Cardiac muscle cell (in vitro differentiated cells and primary cell): ENCODE results near the gene PPP1R14D. TPM values are rescaled to one million over a fixed set of nuclear protein-coding genes. Genes with fewer than 3 reads are reported as not detected.
"Not testable (repeated sequence)": the region's sequence is repeated elsewhere in the genome, so short reads cannot be mapped to it uniquely, and the experiment has no call there.

Experiments
- DNase-seq, 2 donors: peaks; one replicate each; pipeline versions ENCODE4 v3.0.0 to v3.0.0-alpha.2; 2010 to 2017; ENCODE audit warnings: low read depth in 1 of 2, low spot score in 1 of 2
- H3K27ac ChIP-seq: fragments of 200-600 bp; sonication (generic); 2 replicates; pipeline ENCODE4 v1.5.1; 2016
- H3K27me3 ChIP-seq: fragments of 200-600 bp; sonication (generic); 2 replicates; pipeline ENCODE4 v1.6.0; 2016; ENCODE audit warnings: control low read depth
- H3K36me3 ChIP-seq: fragments of 200-600 bp; sonication (generic); 2 replicates; pipeline ENCODE4 v1.5.1; 2016; ENCODE audit warnings: control low read depth
- H3K4me1 ChIP-seq: fragments of 200-600 bp; sonication (generic); 2 replicates; pipeline ENCODE4 v1.8.1; 2017; ENCODE audit warnings: low read depth, mild to moderate bottlenecking, mixed run types
- H3K4me3 ChIP-seq: fragments of 200-600 bp; sonication (generic); 2 replicates; pipeline ENCODE4 v1.5.1; 2016; ENCODE audit warnings: mild to moderate bottlenecking
- H3K9me3 ChIP-seq: fragments of 200-600 bp; sonication (generic); 2 replicates; pipeline ENCODE4 v1.5.1; 2017; ENCODE audit warnings: low read depth, mild to moderate bottlenecking, control low read depth
- polyA plus RNA-seq: library from polyadenylated mRNA; unstranded; fragments of >200 nt; fragmentation: Nextera tagmentation; extraction: Ambion mirVana; gene quantifications from 2 replicates; pipeline ENCODE4 v1.2.1, GENCODE V29; 2016
- total RNA-seq: library from RNA; depleted of rRNA; stranded (reverse); fragments of >200 nt; gene quantifications from 2 replicates; pipeline ENCODE4 v1.2.3, GENCODE V29; 2016
- TF ChIP-seq, protein P1 (sequence below): IDR thresholded peaks from 2 replicates; pipeline ENCODE4 v1.5.1; 2012; ENCODE audit warnings: low read depth, mild to moderate bottlenecking, low read length

The PPP1R14D gene
- total and polyA plus RNA-seq, 2 experiments from 2014 or later = not detected

DNA sequence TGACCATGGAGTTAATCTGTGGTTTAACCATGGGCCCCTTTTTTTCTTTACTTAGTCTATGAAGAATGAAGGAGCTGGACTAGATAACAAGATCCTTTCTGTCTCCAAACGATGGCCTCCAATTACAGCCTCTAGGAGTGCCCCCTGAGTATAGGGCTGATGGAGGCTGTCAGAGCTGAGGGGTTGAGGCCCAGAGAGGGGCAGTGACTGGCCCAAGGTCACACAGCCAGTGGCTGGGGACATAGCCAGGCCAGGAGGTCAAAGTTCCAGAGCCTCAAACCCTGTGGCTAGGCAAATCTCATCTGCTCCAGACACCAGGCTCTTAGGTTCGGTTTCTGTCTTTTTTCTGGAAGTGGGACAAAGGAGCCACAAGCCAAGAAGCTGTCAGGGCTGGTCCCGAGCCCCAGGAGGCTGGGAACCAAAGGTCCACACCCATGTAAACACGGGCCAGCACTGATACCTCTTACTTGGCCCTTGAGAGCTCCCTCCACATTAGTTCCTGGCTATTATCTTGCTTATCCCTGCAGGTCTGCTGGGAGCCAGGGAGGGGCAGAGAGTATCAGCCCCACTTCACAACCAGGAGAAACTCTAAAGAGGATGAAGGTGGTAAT is 35.3 kb upstream of the PPP1R14D start:
- no peaks in the 10 kb centered on the region for H3K4me1 ChIP-seq
- no peaks in the 10 kb centered on the region for H3K9me3 ChIP-seq
- no peak overlapping the region for H3K4me3 ChIP-seq
- H3K27ac ChIP-seq = no peak overlapping the region
- TF ChIP-seq, protein P1, sequence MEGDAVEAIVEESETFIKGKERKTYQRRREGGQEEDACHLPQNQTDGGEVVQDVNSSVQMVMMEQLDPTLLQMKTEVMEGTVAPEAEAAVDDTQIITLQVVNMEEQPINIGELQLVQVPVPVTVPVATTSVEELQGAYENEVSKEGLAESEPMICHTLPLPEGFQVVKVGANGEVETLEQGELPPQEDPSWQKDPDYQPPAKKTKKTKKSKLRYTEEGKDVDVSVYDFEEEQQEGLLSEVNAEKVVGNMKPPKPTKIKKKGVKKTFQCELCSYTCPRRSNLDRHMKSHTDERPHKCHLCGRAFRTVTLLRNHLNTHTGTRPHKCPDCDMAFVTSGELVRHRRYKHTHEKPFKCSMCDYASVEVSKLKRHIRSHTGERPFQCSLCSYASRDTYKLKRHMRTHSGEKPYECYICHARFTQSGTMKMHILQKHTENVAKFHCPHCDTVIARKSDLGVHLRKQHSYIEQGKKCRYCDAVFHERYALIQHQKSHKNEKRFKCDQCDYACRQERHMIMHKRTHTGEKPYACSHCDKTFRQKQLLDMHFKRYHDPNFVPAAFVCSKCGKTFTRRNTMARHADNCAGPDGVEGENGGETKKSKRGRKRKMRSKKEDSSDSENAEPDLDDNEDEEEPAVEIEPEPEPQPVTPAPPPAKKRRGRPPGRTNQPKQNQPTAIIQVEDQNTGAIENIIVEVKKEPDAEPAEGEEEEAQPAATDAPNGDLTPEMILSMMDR = no peak
- DNase-seq = no peak
- no peaks in the 10 kb centered on the region for H3K27me3 ChIP-seq
- H3K36me3 ChIP-seq = no peaks in the 10 kb centered on the region

DNA sequence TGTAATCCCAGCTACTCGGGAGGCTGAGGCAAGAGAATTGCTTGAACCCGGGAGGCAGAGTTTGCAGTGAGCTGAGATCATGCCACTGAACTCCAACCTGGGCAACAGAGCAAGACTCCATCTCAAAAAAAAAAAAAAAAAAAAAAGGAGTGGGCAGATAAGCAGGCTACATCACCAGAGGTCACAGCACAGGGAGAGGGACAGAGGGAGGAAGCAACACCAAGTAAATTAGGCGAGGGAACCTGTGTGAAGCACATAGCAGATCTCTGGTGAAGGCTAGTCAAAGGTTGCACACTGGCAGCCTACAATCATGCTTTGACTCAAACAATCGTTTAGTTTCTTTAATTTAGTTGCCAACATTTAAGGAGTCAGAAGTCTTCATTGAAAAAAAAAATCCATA is 32.6 kb upstream of the PPP1R14D start:
- not testable (repeated sequence) for DNase-seq, H3K27me3 ChIP-seq, H3K27ac ChIP-seq, H3K9me3 ChIP-seq, H3K4me3 ChIP-seq, H3K4me1 ChIP-seq, H3K36me3 ChIP-seq

DNA sequence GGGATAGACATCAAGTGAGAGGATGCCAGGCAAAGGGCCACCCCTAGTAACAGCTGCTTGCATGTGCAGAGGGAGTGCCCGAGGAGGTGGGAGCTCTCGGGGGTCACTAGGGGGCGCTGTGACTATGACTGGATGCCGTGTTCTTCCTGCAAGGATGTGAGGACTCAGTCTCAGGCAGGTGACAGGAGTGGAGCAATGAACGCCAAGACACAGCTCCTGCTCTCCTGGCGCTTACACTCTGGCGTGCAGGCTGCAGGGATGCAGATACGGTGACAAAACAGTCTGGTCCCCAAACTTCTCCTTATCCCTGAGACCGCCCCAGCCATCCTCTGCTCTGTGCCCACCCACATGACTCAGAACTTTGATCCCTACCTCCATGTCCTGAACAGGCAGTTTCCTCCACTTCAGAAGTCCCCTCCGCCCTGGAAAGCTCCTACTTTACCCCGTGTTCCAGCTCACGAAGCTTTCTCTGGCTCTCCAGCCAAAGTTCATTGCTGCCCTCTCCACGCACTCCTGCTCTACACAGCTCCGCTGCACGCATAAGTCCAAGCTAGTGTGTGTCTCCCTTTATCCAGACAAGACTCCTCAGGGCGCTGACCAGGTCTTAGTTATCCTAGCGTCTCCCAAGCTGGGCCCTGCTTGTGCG is 30.8 kb upstream of the PPP1R14D start:
- H3K36me3 ChIP-seq = no peaks in the 10 kb centered on the region
- no peaks in the 10 kb centered on the region for H3K9me3 ChIP-seq
- H3K4me1 ChIP-seq = no peaks in the 10 kb centered on the region
- no peak overlapping the region for H3K4me3 ChIP-seq
- DNase-seq = peak; percentile 84 to 86
- no peaks in the 10 kb centered on the region for H3K27me3 ChIP-seq
- H3K27ac ChIP-seq = no peak overlapping the region
- TF ChIP-seq, protein P1 = peak; percentile 94

DNA sequence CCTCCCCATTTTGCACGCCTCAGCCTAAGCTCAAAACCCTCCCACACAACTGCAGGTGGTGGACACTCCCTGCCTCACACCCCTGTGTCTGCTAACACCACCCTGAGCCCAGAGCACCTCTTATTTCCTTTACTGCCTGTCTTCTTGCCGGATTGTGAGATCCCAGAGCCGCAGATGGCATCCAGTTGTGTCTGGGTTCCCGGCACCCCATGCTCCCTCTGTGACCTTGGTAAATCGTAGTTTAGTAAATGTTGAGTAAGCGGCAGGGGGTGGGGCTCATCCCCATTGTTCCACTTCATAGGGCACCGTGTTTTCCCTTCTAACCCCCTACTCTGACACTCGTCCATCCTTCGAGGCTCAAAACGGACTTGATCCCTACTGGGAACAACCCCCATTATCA is 30.2 kb upstream of the PPP1R14D start:
- no peaks in the 10 kb centered on the region for H3K36me3 ChIP-seq
- no peak for DNase-seq
- no peaks in the 10 kb centered on the region for H3K4me1 ChIP-seq
- H3K27ac ChIP-seq = no peak overlapping the region
- TF ChIP-seq, protein P1 = no peak
- H3K9me3 ChIP-seq = no peaks in the 10 kb centered on the region
- H3K4me3 ChIP-seq = no peak overlapping the region
- H3K27me3 ChIP-seq = no peaks in the 10 kb centered on the region

DNA sequence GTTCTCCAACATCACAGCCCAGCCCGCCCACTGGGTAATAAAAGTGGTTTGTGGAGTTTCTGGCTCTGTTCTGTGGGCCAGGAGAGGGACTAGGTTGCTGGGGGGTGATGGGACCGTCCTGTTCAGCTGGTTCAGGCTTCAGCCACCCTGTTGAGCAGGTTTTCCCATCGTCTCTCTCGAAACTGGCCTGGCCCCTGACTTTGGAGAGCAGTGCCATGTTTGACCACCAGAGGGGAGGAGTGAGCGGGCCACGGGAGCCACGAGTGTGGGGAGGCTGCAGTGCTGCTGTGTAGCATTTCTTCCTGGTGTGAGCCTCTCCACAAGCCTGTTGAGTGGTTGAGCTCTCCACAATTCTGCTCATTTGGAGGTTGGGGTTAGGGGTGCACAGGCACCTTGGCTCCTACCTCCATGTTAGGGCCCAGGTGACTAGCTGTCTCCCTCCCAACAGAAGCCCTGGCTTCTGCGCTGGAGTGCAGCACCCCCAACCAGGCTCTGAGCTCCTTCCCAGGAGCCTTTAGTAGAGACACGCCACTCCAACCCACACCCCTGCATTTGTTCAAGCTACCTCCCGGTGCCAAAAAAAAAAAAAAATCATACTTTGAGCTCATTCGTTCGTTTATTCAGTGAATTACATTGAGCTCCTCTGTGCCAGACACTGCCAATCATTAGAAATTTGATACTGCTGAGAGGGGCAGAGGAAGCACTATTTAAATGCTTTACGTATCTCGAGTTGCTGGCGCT is 29.3 kb upstream of the PPP1R14D start:
- Histone ChIP-seq H3K27ac (no peak overlapping the region), H3K9me3 (no peaks in the 10 kb centered on the region)

More for the DNA sequence above, 29.3 kb upstream of the PPP1R14D start:
- Histone ChIP-seq H3K27me3 (no peaks in the 10 kb centered on the region), H3K36me3 (no peaks in the 10 kb centered on the region), H3K4me1 (no peaks in the 10 kb centered on the region), H3K4me3 (no peak overlapping the region)
- TF ChIP-seq, protein P1 = peak; percentile 99
- peak; percentile 75 to 76 for DNase-seq
